GM21737 (cell line): ENCODE measurements around the gene CELF2.
A peak's percentile ranks its signal among the peaks of the same experiment; 100 is the strongest.

ENCODE experiments used
- ATAC-seq: cut with Tn5 transposase; IDR thresholded peaks from one replicate; pipeline ENCODE4 v1.9.1; 2021; ENCODE audit warnings: mild to moderate bottlenecking, moderate library complexity; ENCODE audit not compliant: unreplicated experiment

The CELF2 gene

GRCh38 chr10:11091517-11092102 is 73.9 kb downstream of the CELF2 start:
- ATAC-seq = no peak

DNA sequence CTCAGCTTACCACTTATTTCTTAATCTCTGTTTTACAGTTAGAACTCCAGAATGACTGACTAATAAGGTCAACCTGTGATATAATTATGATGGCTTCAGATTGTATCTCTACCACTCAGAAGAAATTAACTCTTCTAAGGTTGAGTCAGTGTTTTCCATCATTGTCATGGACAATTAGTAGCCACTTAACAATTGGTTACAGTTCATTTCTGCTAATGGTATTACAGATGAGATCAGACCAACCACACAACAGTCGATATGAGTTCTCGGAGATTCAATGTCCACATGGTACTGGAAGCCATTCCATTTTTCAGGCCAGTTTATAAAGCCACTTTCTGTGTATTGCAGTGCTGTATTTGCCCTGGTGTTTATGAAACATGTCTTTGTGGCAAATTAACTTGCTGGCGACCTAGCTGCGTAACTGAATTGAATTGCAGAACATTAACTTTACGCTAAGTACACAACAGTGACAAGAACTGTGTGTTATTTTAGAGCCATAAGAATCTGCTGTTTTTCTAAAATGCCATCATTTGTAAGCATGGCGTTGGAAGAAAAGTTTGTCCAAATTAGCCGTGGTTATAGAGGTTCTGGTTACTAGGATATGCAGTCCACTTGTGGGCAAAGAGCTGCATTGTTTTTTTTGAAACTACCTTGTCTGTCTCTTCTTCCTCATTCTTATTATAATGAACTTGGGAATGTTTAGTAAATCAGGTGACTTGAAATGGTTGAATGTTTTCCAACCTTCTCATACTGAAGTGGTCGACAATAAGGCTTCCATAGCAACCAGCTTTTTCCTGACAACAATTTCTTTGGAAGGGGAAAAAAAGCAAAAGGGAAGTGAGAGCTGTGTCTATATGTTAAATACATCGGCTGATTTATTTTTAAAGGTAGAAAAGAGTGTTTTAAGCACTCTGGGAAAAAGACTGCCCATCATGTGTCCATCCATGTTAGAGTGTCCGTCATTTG is 76.4 kb downstream of the CELF2 start:
- no peak for ATAC-seq

- ATAC-seq = no peak
Measured at GRCh38 chr10:11095374-11095801, 77.7 kb downstream of the CELF2 start.

DNA sequence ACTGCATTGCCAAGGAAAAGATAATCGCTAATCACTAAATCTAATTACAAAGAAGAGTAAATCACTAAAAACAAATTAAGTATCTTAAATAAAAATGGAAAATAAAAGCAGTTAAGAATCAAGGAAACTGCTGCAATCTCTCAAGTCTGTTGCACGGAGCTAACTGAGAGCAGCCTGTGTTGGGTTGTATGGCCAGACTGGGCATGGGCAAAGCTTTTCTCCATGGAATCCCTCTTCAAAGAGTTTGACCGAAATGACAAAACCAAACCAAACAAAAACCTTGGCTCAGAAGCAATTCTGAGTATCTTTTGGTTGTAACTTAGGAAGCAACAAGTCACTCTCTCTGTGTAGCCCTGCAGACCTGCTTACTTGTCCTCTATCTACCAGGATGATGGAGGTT is 78.8 kb downstream of the CELF2 start:
- ATAC-seq = no peak

DNA sequence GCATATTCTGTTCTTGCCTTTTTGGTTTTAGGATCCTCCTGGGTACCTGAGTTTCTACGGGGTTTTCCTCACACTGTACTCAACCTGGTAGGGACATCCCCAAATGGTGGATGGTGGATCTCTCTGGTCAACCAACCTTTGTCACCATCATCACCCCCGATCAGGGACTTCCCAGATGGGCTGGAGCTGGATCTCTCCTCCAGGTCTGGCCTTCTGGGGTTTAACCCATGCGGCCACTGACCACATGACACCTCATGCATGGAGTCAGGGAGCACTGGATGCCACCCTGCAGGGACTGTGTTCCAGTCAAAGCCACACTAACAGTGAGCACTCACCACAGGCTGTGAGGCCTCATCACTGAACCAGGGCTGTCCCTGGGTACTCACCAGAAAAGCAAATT is 80.0 kb downstream of the CELF2 start:
- ATAC-seq = peak; percentile 54

GRCh38 chr10:11098666-11099065 is 81.0 kb downstream of the CELF2 start:
- no peak for ATAC-seq

DNA sequence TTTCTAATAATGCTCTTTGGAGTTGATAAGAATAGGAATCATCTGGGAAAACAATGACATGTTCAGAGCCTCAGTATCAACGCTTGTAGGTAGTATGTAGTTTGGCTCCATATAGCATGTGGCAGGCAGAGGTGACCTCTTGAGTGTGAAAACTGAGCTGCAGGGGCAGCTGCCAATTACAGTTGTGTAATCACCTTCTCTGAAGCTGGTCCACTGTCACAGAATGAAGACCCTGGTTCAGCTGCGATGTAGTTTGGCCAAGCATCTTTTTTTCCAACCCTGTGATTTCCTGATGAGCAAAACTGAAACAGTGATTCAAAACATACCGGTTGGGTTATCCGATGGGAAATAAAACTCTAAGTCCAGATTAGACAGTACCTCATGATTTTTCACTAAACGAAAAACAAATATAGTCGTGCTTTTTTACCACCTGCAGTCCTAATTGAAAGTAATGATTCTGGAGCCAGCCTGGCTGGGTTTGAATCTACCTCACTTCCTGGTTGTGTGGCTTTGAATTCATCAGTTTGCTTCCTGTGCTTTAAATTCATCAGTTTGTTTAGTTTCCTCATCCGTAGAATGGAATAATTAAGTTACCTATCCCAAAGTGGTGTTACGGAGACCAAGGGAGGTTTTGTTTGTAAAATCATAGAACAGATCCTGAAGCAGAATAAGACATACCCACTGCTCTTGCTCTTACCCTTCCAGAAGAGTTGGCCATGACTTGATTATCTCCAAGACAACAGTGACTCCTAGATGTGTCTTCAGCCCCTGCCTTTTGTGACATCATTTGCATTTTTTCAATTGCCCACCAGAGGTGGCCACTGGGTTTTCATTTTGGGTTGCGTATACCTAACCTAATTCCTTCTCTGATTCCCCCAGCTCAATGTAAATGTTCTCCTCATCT is 87.4 kb downstream of the CELF2 start:
- ATAC-seq = no peak

DNA sequence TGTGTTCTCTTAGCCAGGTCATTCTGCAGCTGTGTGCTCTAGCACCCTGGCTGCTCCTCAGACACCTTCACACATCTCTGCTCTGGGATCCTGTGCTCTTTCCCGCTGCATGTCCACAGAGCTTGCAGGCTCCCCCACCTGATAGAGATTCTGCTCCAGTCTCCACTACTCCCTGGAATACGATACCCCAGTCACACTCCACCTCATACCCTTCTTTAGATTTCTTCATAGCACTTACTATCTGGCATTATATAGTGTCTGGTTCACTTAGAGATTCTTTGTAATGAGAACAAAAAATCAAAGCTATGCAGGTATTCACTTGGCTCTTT is 88.0 kb downstream of the CELF2 start:
- no peak for ATAC-seq

- ATAC-seq = no peak
Measured at GRCh38 chr10:11106621-11107374, 89.1 kb downstream of the CELF2 start.

GRCh38 chr10:11107948-11108347 is 90.3 kb downstream of the CELF2 start:
- no peak for ATAC-seq

DNA sequence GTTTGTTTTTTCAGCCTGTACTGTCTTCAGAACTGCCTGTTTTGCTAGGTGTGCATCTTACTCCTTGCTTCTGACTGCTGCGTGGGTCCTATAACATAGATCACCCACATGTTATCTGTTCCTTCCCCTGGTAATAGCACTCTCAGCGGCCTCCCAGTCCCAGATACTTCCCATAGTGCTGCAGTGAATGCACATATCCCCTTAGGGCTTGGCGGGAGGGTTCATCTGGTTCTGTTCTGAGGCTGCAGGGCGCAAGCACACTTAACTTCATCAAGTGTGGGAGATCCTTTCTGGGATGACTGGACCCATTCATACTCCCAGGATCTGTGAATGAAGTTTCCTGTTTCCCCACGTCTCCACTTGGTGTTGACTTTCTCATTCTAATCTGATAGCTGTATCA is 90.7 kb downstream of the CELF2 start:
- no peak for ATAC-seq

- ATAC-seq = no peak
Measured at GRCh38 chr10:11109590-11109989, 91.9 kb downstream of the CELF2 start.

DNA sequence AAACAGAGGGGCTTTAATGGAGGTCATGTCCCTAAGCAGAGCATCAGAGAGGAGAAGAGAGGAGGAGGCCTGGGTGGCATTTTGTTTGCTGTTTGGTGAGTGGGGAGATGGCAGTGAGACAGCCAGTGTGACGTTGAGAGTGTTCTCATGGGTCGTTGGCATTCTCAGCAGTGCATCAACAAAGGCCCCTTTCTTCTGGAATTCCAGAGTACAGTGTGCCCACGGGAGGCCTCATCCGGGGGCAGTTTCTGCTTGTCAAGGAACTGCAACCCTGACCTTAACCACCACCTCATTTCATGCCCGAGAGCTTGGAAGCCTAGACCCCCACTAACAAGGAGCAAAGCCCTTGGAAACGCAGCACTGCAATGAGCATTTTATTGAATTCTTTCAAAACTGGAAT is 92.9 kb downstream of the CELF2 start:
- no peak for ATAC-seq

DNA sequence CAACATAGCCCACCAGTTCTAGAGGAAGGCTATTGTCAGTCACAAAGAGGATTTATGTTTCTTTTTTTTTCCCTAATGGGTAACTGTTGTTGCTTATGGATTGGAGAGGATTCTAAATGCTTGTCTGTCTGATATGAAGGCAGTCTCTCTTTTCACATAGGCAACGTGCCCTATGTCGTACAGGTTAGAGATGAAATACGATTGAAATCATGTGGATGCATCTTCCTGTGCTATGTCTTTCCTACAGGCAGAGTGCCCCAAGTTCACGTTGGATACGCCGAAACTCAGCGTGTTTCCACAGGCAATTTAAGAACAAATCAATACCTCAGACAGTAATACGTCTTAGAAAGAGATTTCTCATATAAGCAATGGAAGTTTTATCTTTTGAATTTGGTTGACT is 93.8 kb downstream of the CELF2 start:
- ATAC-seq = no peak

DNA sequence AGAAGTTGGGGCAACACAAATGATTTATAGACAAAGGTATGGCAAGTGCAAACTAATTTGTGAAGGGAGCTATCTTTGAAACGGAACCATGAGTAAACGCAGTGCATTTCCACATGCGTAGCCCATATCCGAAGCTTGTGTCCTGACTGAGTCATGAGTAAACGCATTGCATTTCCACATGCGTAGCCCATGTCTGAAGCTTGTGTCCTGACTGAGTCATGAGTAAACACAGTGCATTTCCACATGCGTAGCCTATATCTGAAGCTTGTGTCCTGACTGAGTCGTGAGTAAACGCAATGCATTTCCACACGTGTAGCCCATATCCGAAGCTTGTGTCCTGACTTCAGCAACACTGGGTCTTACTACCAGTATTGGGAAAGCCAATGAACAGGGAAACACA is 95.0 kb downstream of the CELF2 start:
- ATAC-seq = no peak

DNA sequence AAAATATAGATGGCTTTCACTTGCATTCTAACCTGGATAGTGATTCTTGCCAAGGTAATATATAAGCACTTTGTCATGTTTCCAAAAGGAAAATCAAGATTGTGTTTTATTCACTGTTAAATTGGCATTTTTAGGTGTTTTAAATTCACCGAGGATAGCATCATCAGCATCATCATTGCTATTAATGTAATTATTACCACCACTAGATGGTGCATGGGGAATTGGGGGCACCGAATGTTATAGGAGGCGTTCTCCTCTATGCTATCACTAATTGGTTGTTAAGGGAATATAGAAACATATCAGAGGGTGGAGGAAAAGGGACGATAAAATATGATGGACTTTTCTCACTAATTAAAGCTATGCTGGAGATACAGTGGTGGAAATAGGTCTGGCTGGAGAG is 95.5 kb downstream of the CELF2 start:
- peak; percentile 75 for ATAC-seq

- no peak for ATAC-seq
Measured at GRCh38 chr10:11114269-11114668, 96.6 kb downstream of the CELF2 start.

- ATAC-seq = no peak
Measured at GRCh38 chr10:11115337-11115736, 97.7 kb downstream of the CELF2 start.

GRCh38 chr10:11116361-11116760 is 98.7 kb downstream of the CELF2 start:
- no peak for ATAC-seq

DNA sequence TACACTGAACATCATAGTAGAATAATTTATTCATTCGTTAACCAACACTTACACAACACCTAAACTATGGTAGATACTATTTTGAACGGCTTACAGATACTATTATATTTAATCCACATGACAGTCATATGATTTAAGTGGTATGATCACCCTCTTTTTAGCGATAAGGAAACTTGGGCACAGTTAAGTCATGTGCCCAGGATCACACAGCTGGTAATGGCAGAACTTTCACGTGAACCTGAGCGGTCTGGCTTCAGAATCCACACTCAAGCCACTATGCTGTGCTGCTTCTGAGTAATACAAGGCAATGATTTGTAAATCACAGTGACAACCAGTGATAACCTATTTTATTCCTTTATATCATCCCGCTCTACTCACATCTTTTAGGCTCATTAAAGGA is 99.1 kb downstream of the CELF2 start:
- ATAC-seq = no peak

DNA sequence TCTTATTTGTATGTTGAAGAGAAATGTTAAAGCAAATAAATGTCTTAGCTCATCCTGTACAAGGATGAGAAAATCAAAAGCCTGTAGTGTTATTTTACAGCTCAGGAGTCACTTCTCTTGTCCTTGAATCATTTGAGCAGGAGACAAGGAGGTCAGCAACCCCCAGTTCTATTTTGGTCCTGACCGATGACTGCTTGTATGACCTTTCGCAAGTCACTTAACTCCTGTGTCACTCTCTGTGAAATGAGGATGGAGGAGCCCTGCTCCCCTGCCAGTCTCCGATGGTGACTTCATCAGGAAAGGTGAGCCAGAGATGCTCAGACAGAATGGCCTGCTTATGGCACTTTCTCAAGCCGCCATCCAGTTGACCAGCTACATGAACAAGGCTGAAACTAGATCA is 101.0 kb downstream of the CELF2 start:
- no peak for ATAC-seq
